Neuronal stem cell (in vitro differentiated cells): ENCODE results near the gene TRPC3.

Source experiments
- DNase-seq: peaks from one replicate; pipeline ENCODE4 v3.0.0-alpha.2; 2013; ENCODE audit warnings: low spot score
- H2AFZ ChIP-seq: one replicate; pipeline ENCODE4 v1.6.1; 2013; ENCODE audit warnings: mild to moderate bottlenecking, low read length, inconsistent platforms
- H2AK5ac ChIP-seq: 2 replicates; pipeline ENCODE4 v1.6.1; 2013; ENCODE audit warnings: low read depth, mild to moderate bottlenecking, inconsistent platforms, low read length, moderate library complexity, mixed read lengths
- H2BK120ac ChIP-seq: 2 replicates; pipeline ENCODE4 v1.6.1; 2013; ENCODE audit warnings: low read depth, mild to moderate bottlenecking, inconsistent platforms, low read length, moderate library complexity, mixed read lengths
- H2BK12ac ChIP-seq: one replicate; pipeline ENCODE4 v1.6.1; 2013; ENCODE audit warnings: low read length, inconsistent platforms
- H2BK15ac ChIP-seq: 2 replicates; pipeline ENCODE4 v1.6.1; 2013; ENCODE audit warnings: mild to moderate bottlenecking, low read length, inconsistent platforms, mixed read lengths
- H2BK5ac ChIP-seq: one replicate; pipeline ENCODE4 v1.6.1; 2013; ENCODE audit warnings: inconsistent platforms, mild to moderate bottlenecking, low read length, moderate library complexity
- H3K14ac ChIP-seq: one replicate; pipeline ENCODE4 v1.6.1; 2013; ENCODE audit warnings: low read length, inconsistent platforms
- H3K18ac ChIP-seq: 2 replicates; pipeline ENCODE4 v1.6.1; 2013; ENCODE audit warnings: low read length, inconsistent platforms
- H3K23ac ChIP-seq: 2 replicates; pipeline ENCODE4 v1.6.1; 2013; ENCODE audit warnings: low read depth, mild to moderate bottlenecking, mixed read lengths, low read length, inconsistent platforms; ENCODE audit not compliant: poor library complexity
- H3K27ac ChIP-seq: replicated peaks from 3 replicates; pipeline ENCODE4 v1.5.1; 2013; ENCODE audit warnings: low read length, inconsistent platforms
- H3K27me3 ChIP-seq, 3 experiments: 2 replicates each; pipeline ENCODE4 v1.6.1; 2013; ENCODE audit warnings: low read length in 3 of 3, mild to moderate bottlenecking in 2 of 3, inconsistent platforms in 1 of 3, low read depth in 1 of 3, mixed read lengths in 1 of 3, moderate library complexity in 1 of 3; ENCODE audit not compliant: control insufficient read depth in 3 of 3, insufficient read depth in 3 of 3
- H3K36me3 ChIP-seq, 2 donors: replicated peaks in 1 of 2; 2 replicates each; pipeline ENCODE4 v1.6.1; 2013; ENCODE audit warnings: low read length in 2 of 2; ENCODE audit not compliant: control insufficient read depth in 2 of 2, insufficient read depth in 2 of 2
- H3K4ac ChIP-seq: 2 replicates; pipeline ENCODE4 v1.6.1; 2013; ENCODE audit warnings: inconsistent platforms, mild to moderate bottlenecking, low read length, moderate library complexity
- H3K4me1 ChIP-seq, 2 donors: 1 replicate in 1 of 2; 2 replicates in 1 of 2; pipeline ENCODE4 v1.6.1; 2013; ENCODE audit warnings: low read length in 2 of 2, low read depth in 1 of 2; ENCODE audit not compliant: control insufficient read depth in 2 of 2, insufficient read depth in 1 of 2
- H3K4me2 ChIP-seq: one replicate; pipeline ENCODE4 v1.6.1; 2013; ENCODE audit warnings: mild to moderate bottlenecking, low read length, inconsistent platforms; ENCODE audit not compliant: insufficient read depth, poor library complexity, severe bottlenecking
- H3K4me3 ChIP-seq, 2 donors: 2 replicates each; pipeline ENCODE4 v1.5.1; 2013; ENCODE audit warnings: low read length in 2 of 2, mild to moderate bottlenecking in 2 of 2, inconsistent platforms in 1 of 2, moderate library complexity in 1 of 2
- H3K79me1 ChIP-seq: one replicate; pipeline ENCODE4 v1.6.1; 2013; ENCODE audit warnings: low read depth, mild to moderate bottlenecking, inconsistent platforms, low read length, moderate library complexity
- H3K9ac ChIP-seq: one replicate; pipeline ENCODE4 v1.6.1; 2013; ENCODE audit warnings: mild to moderate bottlenecking, low read depth, low read length, inconsistent platforms; ENCODE audit not compliant: poor library complexity
- H3K9me3 ChIP-seq, 2 donors: replicated peaks in 1 of 2; 2 replicates each; pipeline versions ENCODE3 to v1.6.1; 2013; ENCODE audit warnings: low read length in 2 of 2, mild to moderate bottlenecking in 2 of 2, inconsistent platforms in 1 of 2, low read depth in 1 of 2, mixed read lengths in 1 of 2, moderate library complexity in 1 of 2; ENCODE audit not compliant: control insufficient read depth in 2 of 2, insufficient read depth in 1 of 2
- H4K8ac ChIP-seq: one replicate; pipeline ENCODE4 v1.6.1; 2013; ENCODE audit warnings: low read depth, mild to moderate bottlenecking, inconsistent platforms, low read length, moderate library complexity
- H4K91ac ChIP-seq: one replicate; pipeline ENCODE4 v1.6.1; 2013; ENCODE audit warnings: low read length, low read depth, mild to moderate bottlenecking, inconsistent platforms; ENCODE audit not compliant: poor library complexity
- WGBS, 2 donors: extraction: QIAGEN DNeasy Blood & Tissue Kit; methylation state at CpG; one replicate each; pipeline ENCODE4 v1.1.7; 2013; ENCODE audit warnings: missing lambda C conversion rate in 2 of 2, mixed read lengths in 1 of 2; ENCODE audit not compliant: insufficient read length in 2 of 2, insufficient replicate concordance in 1 of 2; ENCODE audit errors: extremely low coverage in 2 of 2; 5-methylcytosine and 5-hydroxymethylcytosine counted together

Gene TRPC3

GRCh38 chr4:121973816-121974215 lies 22.0 kb upstream of the TRPC3 start:
- H2BK5ac ChIP-seq: no peak overlapping the region
- no peak overlapping the region for H2AK5ac ChIP-seq
- H3K36me3 ChIP-seq: no peaks in the 10 kb centered on the region
- no peaks in the 10 kb centered on the region for H3K4me1 ChIP-seq
- no peak overlapping the region for H2BK120ac ChIP-seq
- no peak overlapping the region for H3K4ac ChIP-seq
- H3K18ac ChIP-seq: no peak overlapping the region
- H3K27ac ChIP-seq: no peak overlapping the region
- H4K91ac ChIP-seq: no peak overlapping the region
- no peak overlapping the region for H3K4me2 ChIP-seq
- no peak overlapping the region for H3K23ac ChIP-seq
- DNase-seq: no peak
- no peaks in the 10 kb centered on the region for H3K9me3 ChIP-seq
- H2BK12ac ChIP-seq: no peak overlapping the region
- no CpG with 5 or more reads among the region's 4 CpGs for WGBS, 2 donors
- H3K79me1 ChIP-seq: no peaks in the 10 kb centered on the region
- no peak overlapping the region for H4K8ac ChIP-seq
- no peak overlapping the region for H3K9ac ChIP-seq
- H3K27me3 ChIP-seq: peaks cover 0 to 12% (median 0%) of the 10 kb centered on the region in 3 experiments
- H3K4me3 ChIP-seq: no peak overlapping the region
- no peak overlapping the region for H2AFZ ChIP-seq
- no peak overlapping the region for H2BK15ac ChIP-seq
- no peak overlapping the region for H3K14ac ChIP-seq

GRCh38 chr4:121968859-121969258 lies 17.0 kb upstream of the TRPC3 start:
- H2BK5ac ChIP-seq: no peak overlapping the region
- no peaks in the 10 kb centered on the region for H3K79me1 ChIP-seq
- no peak overlapping the region for H4K8ac ChIP-seq
- no peak overlapping the region for H2AFZ ChIP-seq
- H3K14ac ChIP-seq: no peak overlapping the region
- no peak overlapping the region for H3K23ac ChIP-seq
- H3K9ac ChIP-seq: no peak overlapping the region
- peaks cover 0 to 3% (median 0%) of the 10 kb centered on the region in 3 experiments for H3K27me3 ChIP-seq
- H3K27ac ChIP-seq: no peak overlapping the region
- H2BK12ac ChIP-seq: no peak overlapping the region
- no peaks in the 10 kb centered on the region for H3K4me1 ChIP-seq
- no peak overlapping the region for H2AK5ac ChIP-seq
- no peak overlapping the region for H3K4me2 ChIP-seq
- no peak overlapping the region for H3K18ac ChIP-seq
- H2BK15ac ChIP-seq: no peak overlapping the region
- H4K91ac ChIP-seq: no peak overlapping the region
- no peak overlapping the region for H3K4me3 ChIP-seq
- H3K4ac ChIP-seq: no peak overlapping the region
- no CpG with 5 or more reads among the region's 1 CpG for WGBS, 2 donors
- no peaks in the 10 kb centered on the region for H3K36me3 ChIP-seq
- no peaks in the 10 kb centered on the region for H3K9me3 ChIP-seq
- no peak for DNase-seq
- H2BK120ac ChIP-seq: no peak overlapping the region

GRCh38 chr4:121964958-121965357 lies 13.1 kb upstream of the TRPC3 start:
- Histone ChIP-seq H2AK5ac (no peak overlapping the region), H3K36me3 (no peaks in the 10 kb centered on the region), H2AFZ (no peak overlapping the region), H3K79me1 (no peaks in the 10 kb centered on the region), H3K4me3 (no peak overlapping the region), H3K23ac (no peak overlapping the region), H2BK120ac (no peak overlapping the region), H2BK5ac (no peak overlapping the region), H4K91ac (no peak overlapping the region), H3K27ac (no peak overlapping the region), H3K4ac (no peak overlapping the region), H3K4me2 (no peak overlapping the region), H2BK12ac (no peak overlapping the region), H3K4me1 (no peaks in the 10 kb centered on the region), H3K9me3 (no peaks in the 10 kb centered on the region), H3K14ac (no peak overlapping the region), H4K8ac (no peak overlapping the region), H2BK15ac (no peak overlapping the region), H3K9ac (no peak overlapping the region), H3K27me3 (peaks cover 0 to 3% (median 0%) of the 10 kb centered on the region in 3 experiments), H3K18ac (no peak overlapping the region)
- DNase-seq: no peak
- no CpG with 5 or more reads among the region's 1 CpG for WGBS, 2 donors

DNA sequence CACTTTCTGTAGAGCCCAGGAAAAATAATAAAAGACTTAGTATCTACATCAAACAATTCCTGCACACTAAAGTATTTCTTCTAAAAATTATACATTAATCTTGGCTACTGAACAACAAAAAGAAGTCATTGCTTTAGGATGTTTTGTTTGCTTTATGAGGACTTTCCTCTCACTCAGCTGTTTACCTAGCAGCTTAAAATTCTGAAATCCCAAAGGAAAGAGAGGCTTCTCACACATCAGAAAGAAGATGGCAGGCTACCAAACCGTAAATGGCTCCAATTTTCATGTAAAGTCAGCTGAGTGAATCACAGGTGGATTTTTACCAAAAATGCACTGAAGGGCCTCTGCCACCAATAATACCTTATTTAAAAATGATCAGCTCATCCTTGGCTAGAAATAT lies 9.0 kb upstream of the TRPC3 start:
- Histone ChIP-seq H3K9ac (no peak overlapping the region), H2AK5ac (no peak overlapping the region), H3K9me3 (no peaks in the 10 kb centered on the region), H3K36me3 (no peaks in the 10 kb centered on the region), H4K8ac (no peak overlapping the region), H3K18ac (no peak overlapping the region), H3K27me3 (peaks cover 0 to 8% (median 0%) of the 10 kb centered on the region in 3 experiments), H2BK12ac (no peak overlapping the region), H3K14ac (no peak overlapping the region), H2BK5ac (no peak overlapping the region), H2BK120ac (no peak overlapping the region), H3K23ac (no peak overlapping the region), H3K79me1 (no peaks in the 10 kb centered on the region), H3K4me1 (no peaks in the 10 kb centered on the region), H3K4me2 (no peak overlapping the region), H2AFZ (no peak overlapping the region), H3K4ac (no peak overlapping the region), H2BK15ac (no peak overlapping the region), H3K27ac (no peak overlapping the region), H4K91ac (no peak overlapping the region), H3K4me3 (no peak overlapping the region)
- DNase-seq: no peak
- no CpG with 5 or more reads among the region's 1 CpG for WGBS, 2 donors
